Mesendoderm (in vitro differentiated cells): Measurements from ENCODE around the gene PRKAR1A.

Experiments used
- DNase-seq: peaks from one replicate; pipeline ENCODE4 v3.0.0; 2013
- H2AK5ac ChIP-seq: 2 replicates; pipeline ENCODE4 v1.6.1; 2013; ENCODE audit warnings: low read length, inconsistent platforms
- H2BK120ac ChIP-seq: 2 replicates; pipeline ENCODE4 v1.6.1; 2013; ENCODE audit warnings: low read depth, mild to moderate bottlenecking, low read length, moderate library complexity, mixed read lengths
- H2BK15ac ChIP-seq: replicated peaks from 2 replicates; pipeline ENCODE4 v1.6.1; 2013; ENCODE audit warnings: low read depth, mild to moderate bottlenecking, moderate library complexity
- H2BK5ac ChIP-seq: 2 replicates; pipeline ENCODE4 v1.6.1; 2013; ENCODE audit warnings: low read length, inconsistent platforms
- H3K18ac ChIP-seq: 2 replicates; pipeline ENCODE4 v1.6.1; 2013; ENCODE audit warnings: mild to moderate bottlenecking, low read length, mixed read lengths
- H3K23ac ChIP-seq: one replicate; pipeline ENCODE4 v1.6.1; 2013; ENCODE audit warnings: low read length
- H3K27ac ChIP-seq: 2 replicates; pipeline ENCODE4 v1.5.1; 2013; ENCODE audit warnings: low read depth, mild to moderate bottlenecking, inconsistent platforms, low read length, moderate library complexity
- H3K27me3 ChIP-seq: 2 replicates; pipeline ENCODE4 v1.6.1; 2013; ENCODE audit warnings: low read length, control low read depth, mild to moderate bottlenecking, inconsistent platforms; ENCODE audit not compliant: insufficient read depth, poor library complexity
- H3K36me3 ChIP-seq: 2 replicates; pipeline ENCODE4 v1.6.1; 2013; ENCODE audit warnings: low read length, inconsistent platforms; ENCODE audit not compliant: control insufficient read depth, insufficient read depth
- H3K4ac ChIP-seq: one replicate; pipeline ENCODE4 v1.6.1; 2013; ENCODE audit warnings: low read depth, mild to moderate bottlenecking, low read length, moderate library complexity
- H3K4me1 ChIP-seq: 2 replicates; pipeline ENCODE4 v1.6.1; 2013; ENCODE audit warnings: low read depth, low read length, inconsistent platforms; ENCODE audit not compliant: control insufficient read depth
- H3K4me2 ChIP-seq: 2 replicates; pipeline ENCODE4 v1.6.1; 2013; ENCODE audit warnings: low read length
- H3K4me3 ChIP-seq: 2 replicates; pipeline ENCODE4 v1.5.1; 2013; ENCODE audit warnings: mild to moderate bottlenecking, low read length
- H3K56ac ChIP-seq: one replicate; pipeline ENCODE4 v1.6.1; 2013; ENCODE audit warnings: low read length
- H3K79me1 ChIP-seq: 2 replicates; pipeline ENCODE4 v1.6.1; 2013; ENCODE audit warnings: low read length, inconsistent platforms
- H3K79me2 ChIP-seq: 2 replicates; pipeline ENCODE4 v1.6.1; 2013; ENCODE audit warnings: mild to moderate bottlenecking, low read length; ENCODE audit not compliant: control insufficient read depth, insufficient read depth
- H3K9ac ChIP-seq: 2 replicates; pipeline ENCODE4 v1.6.1; 2013; ENCODE audit warnings: low read length, inconsistent platforms
- H4K5ac ChIP-seq: one replicate; pipeline ENCODE4 v1.6.1; 2013; ENCODE audit warnings: low read length
- H4K8ac ChIP-seq: one replicate; pipeline ENCODE4 v1.6.1; 2013; ENCODE audit warnings: low read depth, mild to moderate bottlenecking, control low read depth, low read length, moderate library complexity
- WGBS: extraction: QIAGEN DNeasy Blood & Tissue Kit; methylation state at CpG from one replicate; pipeline ENCODE4 v1.1.7; 2013; ENCODE audit warnings: low lambda C conversion rate, missing lambda C conversion rate; ENCODE audit not compliant: insufficient coverage; ENCODE audit errors: extremely low coverage; 5-methylcytosine and 5-hydroxymethylcytosine counted together

PRKAR1A gene

GRCh38 chr17:68511671-68512246 is 471 bp upstream of the PRKAR1A start:
- H3K9ac ChIP-seq, result peak overlapping the region; percentile 93
- H3K23ac ChIP-seq, result no peak overlapping the region
- DNase-seq, result peak; percentile 91

GRCh38 chr17:68512960-68513474 is 787 bp downstream of the PRKAR1A start:
- Histone ChIP-seq H4K8ac (no peak overlapping the region), H3K56ac (peak overlapping the region; percentile 95), H3K9ac (peak overlapping the region; percentile 93), H3K4me3 (peak overlapping the region; percentile 88), H3K4me1 (no peaks in the 10 kb centered on the region), H3K79me2 (peaks cover 32% of the 10 kb centered on the region), H3K27me3 (no peaks in the 10 kb centered on the region), H3K79me1 (peaks cover 5% of the 10 kb centered on the region), H3K18ac (peak overlapping the region; percentile 82), H3K27ac (peak overlapping the region; percentile 81), H2AK5ac (no peak overlapping the region), H2BK5ac (peak overlapping the region; percentile 61), H2BK120ac (no peak overlapping the region), H3K23ac (no peak overlapping the region), H3K36me3 (peaks cover 3% of the 10 kb centered on the region), H3K4me2 (peak overlapping the region; percentile 12), H2BK15ac (no peak overlapping the region), H4K5ac (no peak overlapping the region), H3K4ac (peak overlapping the region; percentile 79)
- no CpG with 5 or more reads among the region's 20 CpGs for WGBS
- peak; percentile 86 for DNase-seq

More at GRCh38 chr17:68511671-68512246, 471 bp upstream of the PRKAR1A start:
- Histone ChIP-seq H3K18ac (peak overlapping the region; percentile 6), H2AK5ac (no peak overlapping the region), H3K79me1 (peaks cover 2% of the 10 kb centered on the region), H3K4ac (no peak overlapping the region), H4K5ac (no peak overlapping the region), H2BK15ac (no peak overlapping the region), H3K79me2 (peaks cover 27% of the 10 kb centered on the region), H3K27ac (peak overlapping the region; percentile 71), H3K4me2 (peak overlapping the region; percentile 69), H3K4me1 (no peaks in the 10 kb centered on the region), H3K4me3 (peak overlapping the region; percentile 88), H3K56ac (peak overlapping the region; percentile 95), H2BK5ac (peak overlapping the region; percentile 65), H2BK120ac (no peak overlapping the region), H3K36me3 (no peaks in the 10 kb centered on the region), H4K8ac (no peak overlapping the region), H3K27me3 (no peaks in the 10 kb centered on the region)
- no CpG with 5 or more reads among the region's 49 CpGs for WGBS

GRCh38 chr17:68513932-68514331 is 1.7 kb downstream of the PRKAR1A start:
- Histone ChIP-seq H3K36me3 (peaks cover 3% of the 10 kb centered on the region), H3K27ac (no peak overlapping the region), H3K4me3 (peak overlapping the region; percentile 88), H3K4me1 (no peaks in the 10 kb centered on the region), H2AK5ac (no peak overlapping the region), H3K79me1 (peaks cover 7% of the 10 kb centered on the region), H2BK5ac (no peak overlapping the region), H3K79me2 (peaks cover 37% of the 10 kb centered on the region), H2BK15ac (no peak overlapping the region), H3K4me2 (peak overlapping the region; percentile 49), H4K8ac (no peak overlapping the region), H3K56ac (peak overlapping the region; percentile 95), H4K5ac (no peak overlapping the region), H3K27me3 (no peaks in the 10 kb centered on the region), H3K9ac (peak overlapping the region; percentile 93), H3K23ac (no peak overlapping the region), H3K18ac (no peak overlapping the region), H3K4ac (no peak overlapping the region), H2BK120ac (no peak overlapping the region)
- WGBS, result no CpG with 5 or more reads among the region's 3 CpGs
- no peak for DNase-seq

GRCh38 chr17:68514831-68515635 is 2.8 kb downstream of the PRKAR1A start:
- peaks cover 9% of the 10 kb centered on the region for H3K79me1 ChIP-seq
- H2AK5ac ChIP-seq, result no peak overlapping the region
- WGBS, result no CpG with 5 or more reads among the region's 15 CpGs
- H4K8ac ChIP-seq, result no peak overlapping the region
- H2BK15ac ChIP-seq, result no peak overlapping the region
- H4K5ac ChIP-seq, result no peak overlapping the region
- H3K23ac ChIP-seq, result no peak overlapping the region
- H3K4ac ChIP-seq, result no peak overlapping the region
- H3K4me3 ChIP-seq, result no peak overlapping the region
- H3K18ac ChIP-seq, result no peak overlapping the region
- H2BK120ac ChIP-seq, result no peak overlapping the region
- H3K36me3 ChIP-seq, result peaks cover 5% of the 10 kb centered on the region
- no peaks in the 10 kb centered on the region for H3K27me3 ChIP-seq
- H3K56ac ChIP-seq, result no peak overlapping the region
- peak overlapping the region; percentile 11 for H3K9ac ChIP-seq
- H3K27ac ChIP-seq, result no peak overlapping the region
- H3K79me2 ChIP-seq, result peaks cover 43% of the 10 kb centered on the region
- peak; percentile 11 for DNase-seq
- no peaks in the 10 kb centered on the region for H3K4me1 ChIP-seq
- H3K4me2 ChIP-seq, result no peak overlapping the region
- H2BK5ac ChIP-seq, result no peak overlapping the region

GRCh38 chr17:68516732-68517131 is 4.5 kb downstream of the PRKAR1A start:
- H3K18ac ChIP-seq, result no peak overlapping the region
- H3K4me3 ChIP-seq, result no peak overlapping the region
- no peak overlapping the region for H2BK120ac ChIP-seq
- H3K36me3 ChIP-seq, result peaks cover 6% of the 10 kb centered on the region
- H3K4me2 ChIP-seq, result no peak overlapping the region
- no peak for DNase-seq
- no peak overlapping the region for H4K5ac ChIP-seq
- H3K79me1 ChIP-seq, result peaks cover 10% of the 10 kb centered on the region
- H2BK5ac ChIP-seq, result no peak overlapping the region
- H3K23ac ChIP-seq, result no peak overlapping the region
- H3K79me2 ChIP-seq, result peaks cover 45% of the 10 kb centered on the region
- H3K27ac ChIP-seq, result no peak overlapping the region
- no peak overlapping the region for H3K4ac ChIP-seq
- no peak overlapping the region for H2BK15ac ChIP-seq
- no CpG with 5 or more reads among the region's 1 CpG for WGBS
- H3K9ac ChIP-seq, result no peak overlapping the region
- H3K27me3 ChIP-seq, result no peaks in the 10 kb centered on the region
- no peaks in the 10 kb centered on the region for H3K4me1 ChIP-seq
- H3K56ac ChIP-seq, result no peak overlapping the region
- no peak overlapping the region for H4K8ac ChIP-seq
- H2AK5ac ChIP-seq, result no peak overlapping the region
